Vagina (tissue), 2 donors: ENCODE measurements around the gene HMX3. TPM values are rescaled to one million over a fixed set of nuclear protein-coding genes. Genes with fewer than 3 reads are reported as not detected.

ENCODE experiments used
- DNase-seq, 2 donors: peaks; one replicate each; pipeline ENCODE4 v3.0.0-alpha.2; 2017; ENCODE audit errors: extremely low spot score in 2 of 2
- H3K27ac ChIP-seq: fragments of 200-600 bp; sonication (generic); one replicate; pipeline ENCODE4 v1.5.1; 2019
- H3K27me3 ChIP-seq: fragments of 200-600 bp; sonication (generic); one replicate; pipeline ENCODE4 v1.5.1; 2019
- H3K36me3 ChIP-seq, 2 donors: fragments of 200-600 bp; sonication (generic); one replicate each; pipeline ENCODE4 v1.5.1; 2017 to 2019
- H3K4me1 ChIP-seq: fragments of 200-600 bp; sonication (generic); one replicate; pipeline ENCODE4 v1.5.1; 2019
- H3K4me3 ChIP-seq, 2 donors: fragments of 200-600 bp; sonication (generic); 1 replicate in 1 of 2; 2 replicates in 1 of 2; pipeline ENCODE4 v1.5.1; 2016 to 2019
- H3K9me3 ChIP-seq: fragments of 200-600 bp; sonication (generic); one replicate; pipeline ENCODE4 v1.5.1; 2019
- POLR2A ChIP-seq, 2 donors: fragments of 450-650 bp; IDR thresholded peaks; one replicate each; pipeline ENCODE4 v1.6.1; 2017; ENCODE audit warnings: antibody characterized with exemption in 2 of 2, mild to moderate bottlenecking in 2 of 2, moderate library complexity in 2 of 2
- POLR2AphosphoS5 ChIP-seq, 2 donors: sonication (generic); formaldehyde crosslinking; IDR thresholded peaks; one replicate each; pipeline ENCODE4 v1.9.0; 2017; ENCODE audit warnings: antibody characterized with exemption in 2 of 2, mild to moderate bottlenecking in 2 of 2, low read depth in 1 of 2; ENCODE audit not compliant: insufficient read depth in 1 of 2
- intact Hi-C: fragments of 100-400 bp; cut with DNase I; formaldehyde crosslinking; loops from one replicate; pipeline ENCODE4 v1.15.1; 2023
- total RNA-seq: library from RNA; depleted of rRNA; stranded (reverse); fragments of >200 nt; gene quantifications from one replicate; pipeline ENCODE4 v1.2.3, GENCODE V29; 2016
- TF ChIP-seq, protein P1 (sequence below), 3 experiments: fragments of 450-650 bp in 2 of 3; fragments of 200-600 bp in 1 of 3; sonication (generic) in 1 of 3; IDR thresholded peaks; one replicate each; pipeline ENCODE4 v1.5.1; 2017 to 2019; ENCODE audit warnings: antibody characterized with exemption in 3 of 3, mild to moderate bottlenecking in 2 of 3, moderate library complexity in 2 of 3

The HMX3 gene
- total RNA-seq, 1 donor from 2014 or later: not detected

DNA sequence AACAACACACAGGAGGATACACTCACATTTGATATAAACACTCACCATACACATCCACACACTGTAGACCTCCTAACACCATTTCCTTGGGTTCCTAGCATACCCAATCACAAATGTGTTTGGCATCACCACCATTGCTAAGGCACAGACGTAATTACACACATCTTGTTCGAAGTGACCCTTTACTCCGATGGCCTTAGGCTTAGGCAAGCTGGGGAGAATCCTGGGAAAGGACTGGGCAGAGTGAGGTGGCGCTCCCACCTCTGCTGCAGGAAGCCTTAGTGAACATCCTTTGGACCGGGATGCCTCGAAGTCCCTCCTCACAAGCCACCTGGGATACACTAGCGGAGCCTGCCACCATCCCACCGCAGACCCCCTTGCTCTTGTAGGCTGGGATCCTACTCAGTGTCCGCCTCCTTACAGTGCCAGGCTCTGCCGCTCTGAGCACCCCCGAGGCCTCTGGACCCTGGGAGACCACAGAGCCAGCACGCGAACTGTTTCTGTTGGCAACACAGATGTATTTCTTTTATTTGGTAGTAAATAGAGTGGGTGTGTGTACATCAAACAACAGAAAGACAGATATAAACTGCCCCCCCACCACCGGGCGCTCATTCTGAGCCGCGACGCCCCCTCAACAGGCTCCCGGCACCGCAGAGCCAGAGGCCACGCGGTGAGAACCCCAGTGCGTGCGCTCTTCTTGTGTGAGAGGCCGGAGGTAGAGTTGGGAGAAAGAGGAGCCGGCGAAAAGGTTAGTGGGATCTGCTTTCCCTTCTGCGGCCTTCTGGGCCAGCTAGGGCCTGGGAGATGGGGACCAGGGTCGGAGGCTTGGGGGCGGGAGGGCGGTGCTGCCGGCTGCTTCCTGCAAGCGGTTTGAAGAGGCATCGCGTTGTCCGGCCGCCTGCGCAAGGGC lies 6.3 kb downstream of the HMX3 start:
- no peak overlapping the region for H3K4me3 ChIP-seq
- no peaks in the 10 kb centered on the region for H3K36me3 ChIP-seq
- peaks cover 18% of the 10 kb centered on the region for H3K4me1 ChIP-seq
- DNase-seq: no peak
- no peaks in the 10 kb centered on the region for H3K9me3 ChIP-seq
- TF ChIP-seq, protein P1, sequence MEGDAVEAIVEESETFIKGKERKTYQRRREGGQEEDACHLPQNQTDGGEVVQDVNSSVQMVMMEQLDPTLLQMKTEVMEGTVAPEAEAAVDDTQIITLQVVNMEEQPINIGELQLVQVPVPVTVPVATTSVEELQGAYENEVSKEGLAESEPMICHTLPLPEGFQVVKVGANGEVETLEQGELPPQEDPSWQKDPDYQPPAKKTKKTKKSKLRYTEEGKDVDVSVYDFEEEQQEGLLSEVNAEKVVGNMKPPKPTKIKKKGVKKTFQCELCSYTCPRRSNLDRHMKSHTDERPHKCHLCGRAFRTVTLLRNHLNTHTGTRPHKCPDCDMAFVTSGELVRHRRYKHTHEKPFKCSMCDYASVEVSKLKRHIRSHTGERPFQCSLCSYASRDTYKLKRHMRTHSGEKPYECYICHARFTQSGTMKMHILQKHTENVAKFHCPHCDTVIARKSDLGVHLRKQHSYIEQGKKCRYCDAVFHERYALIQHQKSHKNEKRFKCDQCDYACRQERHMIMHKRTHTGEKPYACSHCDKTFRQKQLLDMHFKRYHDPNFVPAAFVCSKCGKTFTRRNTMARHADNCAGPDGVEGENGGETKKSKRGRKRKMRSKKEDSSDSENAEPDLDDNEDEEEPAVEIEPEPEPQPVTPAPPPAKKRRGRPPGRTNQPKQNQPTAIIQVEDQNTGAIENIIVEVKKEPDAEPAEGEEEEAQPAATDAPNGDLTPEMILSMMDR (IDR thresholded peaks at IDR 0.05): no peak
- TF ChIP-seq POLR2AphosphoS5 (IDR thresholded peaks at IDR 0.05; ENCODE audit: insufficient read depth in 1 of 2, low read depth in 1 of 2): no peak
- TF ChIP-seq POLR2A (IDR thresholded peaks at IDR 0.05): no peak
- intact Hi-C loops: no loop called here
- H3K27me3 ChIP-seq: peaks cover 34% of the 10 kb centered on the region
- H3K27ac ChIP-seq: no peak overlapping the region

DNA sequence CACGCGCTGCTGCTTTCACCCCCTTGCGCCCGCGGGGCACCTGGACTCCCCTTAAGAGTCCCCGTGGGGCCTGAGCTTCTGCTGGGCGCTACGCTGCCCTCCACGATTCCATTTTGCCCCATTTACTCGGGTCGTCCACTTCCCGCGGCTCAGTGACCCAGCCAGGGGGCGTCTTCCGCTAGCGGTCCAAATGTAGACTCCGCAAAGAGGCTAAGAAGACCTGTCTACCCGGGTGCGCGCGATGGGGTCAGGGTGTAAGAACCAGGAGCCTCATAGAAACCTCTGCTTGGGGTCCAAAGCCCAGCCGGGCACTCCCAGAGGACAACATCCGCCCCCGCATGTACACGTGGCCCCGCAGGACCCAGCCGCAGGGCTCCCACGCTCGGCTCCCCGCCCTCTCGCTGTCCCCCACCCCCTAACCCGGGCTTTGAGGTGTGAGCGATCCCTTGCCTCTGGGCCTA lies 7.0 kb downstream of the HMX3 start:
- Histone ChIP-seq H3K27me3 (peaks cover 33% of the 10 kb centered on the region), H3K4me3 (no peak overlapping the region), H3K36me3 (no peaks in the 10 kb centered on the region), H3K4me1 (peaks cover 13% of the 10 kb centered on the region), H3K9me3 (no peaks in the 10 kb centered on the region), H3K27ac (no peak overlapping the region)
- TF ChIP-seq, protein P1 (IDR thresholded peaks at IDR 0.05): no peak
- no peak for TF ChIP-seq POLR2AphosphoS5 (IDR thresholded peaks at IDR 0.05; ENCODE audit: insufficient read depth in 1 of 2, low read depth in 1 of 2)
- TF ChIP-seq POLR2A (IDR thresholded peaks at IDR 0.05): no peak
- DNase-seq: no peak
- intact Hi-C loops: no loop called here

DNA sequence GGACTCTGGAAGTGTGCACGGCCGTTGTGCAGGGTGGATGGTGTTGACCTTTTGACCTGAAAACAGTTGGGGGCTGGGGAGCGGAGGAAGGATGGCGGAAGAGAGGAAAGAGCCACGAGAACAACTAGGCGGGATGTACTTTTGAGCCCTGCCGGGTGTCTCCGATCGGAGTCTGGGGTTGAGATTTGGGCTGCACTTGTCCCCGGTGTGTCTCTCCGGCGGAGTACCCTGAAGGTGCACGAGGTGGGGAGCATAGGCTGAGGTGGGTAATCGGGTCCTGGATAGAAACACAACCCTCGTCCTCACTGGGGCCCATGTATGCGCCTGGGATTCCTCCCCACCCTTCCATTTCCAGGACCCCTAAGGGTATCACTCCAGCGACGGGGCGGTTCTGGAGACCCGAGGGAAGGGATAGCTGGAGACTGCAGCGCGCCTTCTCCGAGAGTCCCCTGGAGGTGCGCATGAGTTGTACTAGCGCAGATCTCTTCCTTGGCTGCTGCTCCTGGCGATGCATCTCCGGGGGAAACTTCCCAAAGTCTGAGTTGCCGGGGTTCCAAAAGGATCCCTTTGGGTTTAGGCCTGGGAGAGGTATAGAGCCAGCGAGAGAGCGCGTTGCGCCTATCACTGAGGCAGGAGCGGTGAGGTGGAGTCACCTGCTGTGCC lies 7.5 kb downstream of the HMX3 start:
- H3K4me1 ChIP-seq: peaks cover 17% of the 10 kb centered on the region
- no peak overlapping the region for H3K27ac ChIP-seq
- H3K9me3 ChIP-seq: no peaks in the 10 kb centered on the region
- intact Hi-C loops: no loop called here
- DNase-seq: no peak
- peaks cover 37% of the 10 kb centered on the region for H3K27me3 ChIP-seq
- no peaks in the 10 kb centered on the region for H3K36me3 ChIP-seq
- no peak overlapping the region for H3K4me3 ChIP-seq
- TF ChIP-seq POLR2AphosphoS5 (IDR thresholded peaks at IDR 0.05; ENCODE audit: insufficient read depth in 1 of 2, low read depth in 1 of 2) (no peak), POLR2A (IDR thresholded peaks at IDR 0.05) (no peak)
- TF ChIP-seq, protein P1 (IDR thresholded peaks at IDR 0.05): no peak

DNA sequence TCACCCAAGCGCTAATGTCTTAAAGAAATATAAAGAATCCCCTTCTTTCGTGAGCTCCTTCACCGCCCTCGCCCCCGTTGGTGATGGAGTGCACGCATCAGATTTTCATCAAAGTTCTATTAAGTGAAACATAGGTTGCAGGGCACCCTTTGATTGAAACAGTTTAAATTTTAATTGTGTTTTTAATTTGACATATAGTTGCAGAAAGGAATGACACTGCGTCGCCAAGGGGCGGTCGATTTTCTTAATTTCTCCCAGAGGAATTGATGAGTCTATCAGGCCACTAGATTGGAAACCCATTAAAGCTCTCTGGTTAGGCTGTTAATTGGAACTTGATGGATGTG lies 8.0 kb downstream of the HMX3 start:
- intact Hi-C loops: no loop called here
- H3K27me3 ChIP-seq: peaks cover 41% of the 10 kb centered on the region
- no peak for DNase-seq
- no peaks in the 10 kb centered on the region for H3K36me3 ChIP-seq
- no peaks in the 10 kb centered on the region for H3K9me3 ChIP-seq
- H3K4me1 ChIP-seq: peaks cover 22% of the 10 kb centered on the region
- H3K27ac ChIP-seq: no peak overlapping the region
- TF ChIP-seq, protein P1 (IDR thresholded peaks at IDR 0.05): no peak
- TF ChIP-seq POLR2AphosphoS5 (IDR thresholded peaks at IDR 0.05; ENCODE audit: insufficient read depth in 1 of 2, low read depth in 1 of 2) (no peak), POLR2A (IDR thresholded peaks at IDR 0.05) (no peak)
- H3K4me3 ChIP-seq: no peak overlapping the region
